ENCODE results near the gene MYO3B. TPM values are rescaled to one million over a fixed set of nuclear protein-coding genes. Genes with fewer than 3 reads are reported as not detected.
"Not testable (repeated sequence)": the region's sequence is repeated elsewhere in the genome, so short reads cannot be mapped to it uniquely, and the experiment has no call there.

MYO3B gene
- polyA plus RNA-seq, 5 donors = 2.3 to 3.8 (median 3.1) TPM

DNA sequence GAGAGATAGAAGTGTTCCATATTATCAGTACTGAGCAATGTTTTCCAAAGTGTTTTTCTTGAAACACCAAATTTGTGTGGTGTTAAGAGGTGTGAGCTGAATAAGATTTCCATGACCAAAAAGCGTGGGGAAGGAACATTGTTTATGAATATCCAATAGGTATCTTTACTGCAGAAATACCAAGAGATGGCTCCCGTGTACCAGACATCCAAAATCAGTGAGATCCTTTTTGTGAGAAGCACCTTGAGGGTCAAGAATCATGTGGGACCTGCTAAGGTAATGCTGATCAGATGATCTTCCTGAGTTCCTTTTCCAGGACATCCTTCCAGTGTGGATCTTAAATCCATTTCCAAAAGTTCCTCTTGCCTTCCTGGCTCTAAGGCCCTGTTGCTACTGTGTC is 246.0 kb downstream of the MYO3B start:
- no peak for DNase-seq

DNA sequence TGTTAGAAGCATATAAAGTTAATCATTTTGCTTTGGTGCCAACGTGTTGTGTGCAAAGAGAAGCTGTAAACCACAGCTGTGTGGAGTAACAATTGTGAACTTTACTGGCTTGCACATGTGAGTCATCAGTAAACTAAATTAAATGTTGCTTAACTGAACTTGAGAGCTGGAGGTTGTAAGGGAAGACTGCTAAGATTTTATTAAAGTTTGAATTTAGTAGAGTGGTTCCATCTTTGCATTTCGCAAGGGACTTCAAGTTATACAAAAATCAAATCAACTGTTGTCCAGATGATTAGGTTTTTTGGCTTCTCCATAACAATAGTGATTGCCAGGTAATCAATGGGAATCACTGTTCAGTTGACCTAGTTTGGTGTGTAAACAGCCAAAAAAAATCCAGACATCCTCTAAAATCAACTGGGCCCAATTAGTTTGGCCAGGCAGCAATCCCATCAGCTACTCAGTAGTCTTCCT is 247.4 kb downstream of the MYO3B start:
- peak; percentile 55 for DNase-seq

DNA sequence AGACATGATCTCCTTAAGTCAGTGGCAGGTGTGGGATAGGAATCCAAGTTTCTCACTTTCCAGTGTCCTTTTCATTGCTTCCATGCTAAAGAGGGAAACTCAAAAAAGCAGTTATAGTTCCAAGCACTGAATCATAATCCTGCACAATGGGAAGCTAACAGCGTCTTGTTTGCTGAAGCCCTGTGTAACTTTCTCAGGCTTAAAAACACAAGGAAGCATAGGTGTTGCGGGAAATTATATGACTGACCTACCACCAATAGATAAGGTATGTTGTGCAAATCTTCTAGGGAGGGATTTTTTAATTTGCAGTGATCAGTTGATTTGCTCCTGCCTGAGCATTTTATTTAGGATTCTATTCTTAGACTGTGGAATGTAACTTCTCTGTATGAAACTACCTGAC is 250.9 kb downstream of the MYO3B start:
- no peak for DNase-seq

DNA sequence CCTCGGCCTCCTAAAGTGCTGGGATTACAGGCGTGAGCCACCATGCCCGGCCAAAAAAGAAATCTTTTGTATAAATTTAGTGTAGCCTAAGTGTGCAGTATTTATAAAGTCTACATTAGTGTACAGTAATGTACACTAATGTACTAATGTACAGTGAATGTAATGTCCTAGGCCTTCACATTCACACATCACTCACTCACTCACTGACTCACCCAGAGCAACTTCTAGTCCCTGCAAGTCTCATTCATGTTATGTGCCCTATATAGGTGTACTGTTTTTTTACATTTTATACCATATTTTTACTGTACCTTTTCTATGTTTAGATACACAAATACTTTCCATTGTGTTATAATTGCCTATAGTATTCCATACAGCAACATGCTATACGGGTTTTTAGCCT is 254.9 kb downstream of the MYO3B start:
- no peak for DNase-seq

DNA sequence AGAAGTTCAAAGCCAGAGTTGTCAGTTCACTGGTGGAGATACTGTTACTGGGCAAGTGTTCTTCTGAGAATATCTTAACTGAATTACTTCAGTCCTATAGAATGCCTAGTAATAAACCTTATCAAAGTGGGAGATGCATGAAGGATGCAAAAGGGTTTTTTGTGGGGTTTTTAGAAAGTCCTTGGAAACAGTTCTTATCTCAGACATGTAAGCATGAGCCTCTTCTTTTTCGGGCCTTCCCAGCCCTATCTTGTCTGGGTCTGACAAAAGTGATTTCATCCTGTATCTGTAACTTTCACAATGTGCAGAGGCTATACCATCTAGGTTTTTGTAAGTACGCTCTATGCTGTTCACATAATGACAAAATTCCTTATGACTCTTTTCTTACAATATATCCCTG is 255.5 kb downstream of the MYO3B start:
- DNase-seq = no peak

DNA sequence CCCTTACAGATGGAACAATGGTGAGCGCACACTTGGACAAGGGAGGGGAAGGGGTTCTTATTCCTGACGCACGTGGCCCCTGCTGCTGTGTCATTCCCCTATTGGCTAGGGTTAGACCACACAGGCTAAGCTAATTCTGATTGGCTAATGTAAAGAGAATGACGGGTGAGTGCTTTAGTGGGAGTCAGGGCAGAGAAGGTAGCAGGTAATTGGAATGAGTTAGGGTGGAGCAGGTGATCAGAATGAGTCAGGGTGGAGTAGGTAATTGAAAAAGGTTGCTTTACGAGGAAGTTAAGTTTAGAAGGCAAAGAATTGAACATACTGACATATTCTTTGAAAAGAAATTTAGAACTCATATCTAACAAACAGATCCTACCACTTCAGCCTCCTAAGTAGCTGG is 256.4 kb downstream of the MYO3B start:
- not testable (repeated sequence) for DNase-seq

DNA sequence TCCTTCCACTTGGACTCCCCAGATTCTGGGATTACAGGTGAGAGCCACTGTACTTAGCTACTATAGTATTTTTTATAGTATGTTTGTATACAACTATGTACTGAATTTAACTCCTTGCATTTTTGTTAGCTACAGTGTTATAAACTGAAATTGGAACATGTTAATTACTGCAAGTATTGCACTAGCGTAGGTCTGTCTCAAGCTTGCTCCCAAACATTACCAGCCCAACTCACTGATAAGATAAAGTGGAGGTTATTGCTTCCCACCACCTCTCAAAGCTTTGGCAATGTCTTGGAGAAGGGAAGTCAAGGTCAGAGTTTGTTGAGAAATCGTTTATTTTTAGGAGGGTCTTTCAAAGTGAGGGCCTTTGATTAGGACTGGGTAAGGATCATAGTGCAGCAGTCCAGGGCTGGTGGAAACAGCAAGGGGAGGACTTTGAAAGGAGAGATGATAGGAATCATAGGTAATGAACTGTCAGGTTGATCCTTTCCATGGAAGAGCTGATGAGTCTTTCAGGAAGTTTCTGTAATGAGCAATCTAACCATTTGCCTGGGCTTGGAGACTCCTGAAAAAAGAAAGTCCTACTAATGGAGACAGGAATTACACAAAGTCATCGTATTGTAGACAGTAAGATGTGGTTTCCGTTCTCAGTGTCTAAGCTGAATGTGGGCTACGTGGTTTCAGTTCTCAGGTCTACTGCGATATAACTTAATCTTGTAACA is 257.1 kb downstream of the MYO3B start:
- DNase-seq = no peak

DNA sequence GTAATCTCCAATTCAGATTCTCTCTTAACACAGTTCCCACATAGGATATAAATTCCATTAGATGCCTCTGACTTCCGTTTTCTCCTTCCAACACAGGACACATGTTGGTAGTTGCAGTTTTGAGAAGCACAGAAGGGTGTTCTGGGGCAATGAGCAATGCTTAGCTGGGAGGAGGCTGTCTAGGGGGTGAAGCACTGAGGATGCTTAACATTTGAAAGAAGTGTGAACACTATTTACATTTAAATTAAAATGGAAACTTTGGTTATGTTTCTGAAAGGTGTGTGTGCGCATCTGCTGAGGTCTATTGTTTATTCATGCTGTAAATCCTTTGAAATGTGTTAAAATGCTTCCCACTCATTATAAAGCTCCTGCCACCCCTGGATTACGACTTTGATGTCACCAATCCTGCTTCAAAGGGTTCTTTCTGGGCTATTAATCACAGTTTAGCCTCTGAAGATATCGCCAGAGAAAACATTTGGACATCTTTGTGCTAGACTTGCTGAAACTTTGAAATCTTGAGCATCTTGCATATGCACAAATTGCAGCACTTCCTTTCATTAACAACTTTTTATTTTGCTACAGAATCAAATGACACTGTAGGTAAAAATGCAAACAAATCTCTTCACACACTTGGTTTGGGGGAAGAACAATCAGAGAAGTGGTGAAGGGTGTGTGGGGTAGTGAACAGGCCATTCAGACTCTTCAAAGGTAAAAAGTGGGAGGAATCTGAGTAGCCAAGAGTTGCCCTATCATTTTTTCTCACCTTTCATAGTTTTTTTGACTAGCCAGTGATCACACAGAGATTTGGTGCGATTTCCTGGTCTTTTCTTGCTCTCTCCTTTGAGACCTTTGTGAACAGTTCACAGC is 258.4 kb downstream of the MYO3B start:
- DNase-seq = no peak

DNA sequence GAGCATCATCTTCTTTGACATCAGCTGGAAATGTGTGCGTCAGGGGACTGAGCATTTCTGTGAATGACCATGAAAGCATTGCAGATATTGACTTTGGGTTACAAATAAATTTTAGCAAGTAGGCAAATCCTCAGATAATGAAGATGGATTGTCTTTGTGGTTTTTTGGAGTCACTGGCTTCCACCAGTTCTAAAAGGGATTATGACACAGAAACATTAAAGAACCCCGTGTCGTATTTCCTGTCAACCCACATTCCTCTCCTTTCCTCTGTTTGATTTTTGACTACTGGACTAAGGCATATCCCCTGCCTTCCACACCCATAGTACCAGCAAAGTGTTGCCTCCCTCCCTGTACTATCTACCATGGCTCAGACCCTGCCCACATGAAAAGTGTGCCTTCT is 268.1 kb downstream of the MYO3B start:
- no peak for DNase-seq

DNA sequence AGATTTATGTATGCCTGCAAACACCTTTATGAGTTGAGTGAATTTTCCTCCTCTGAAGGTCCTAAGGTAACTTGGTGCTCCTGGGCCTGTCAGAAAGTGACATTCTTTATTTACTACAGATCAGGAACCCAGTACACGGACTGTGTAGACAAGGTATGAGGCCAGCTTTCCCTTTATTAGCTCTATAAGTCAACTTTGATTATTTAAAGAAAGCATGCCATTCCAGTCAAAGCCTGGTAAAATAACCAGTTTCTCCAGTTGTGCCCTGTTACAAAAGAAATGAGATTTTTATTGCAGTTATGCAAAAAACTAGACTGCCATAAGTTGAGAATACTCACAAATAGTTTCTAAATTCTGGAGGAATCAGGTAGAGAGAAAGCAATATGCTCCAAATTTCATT is 271.1 kb downstream of the MYO3B start:
- no peak for DNase-seq

DNA sequence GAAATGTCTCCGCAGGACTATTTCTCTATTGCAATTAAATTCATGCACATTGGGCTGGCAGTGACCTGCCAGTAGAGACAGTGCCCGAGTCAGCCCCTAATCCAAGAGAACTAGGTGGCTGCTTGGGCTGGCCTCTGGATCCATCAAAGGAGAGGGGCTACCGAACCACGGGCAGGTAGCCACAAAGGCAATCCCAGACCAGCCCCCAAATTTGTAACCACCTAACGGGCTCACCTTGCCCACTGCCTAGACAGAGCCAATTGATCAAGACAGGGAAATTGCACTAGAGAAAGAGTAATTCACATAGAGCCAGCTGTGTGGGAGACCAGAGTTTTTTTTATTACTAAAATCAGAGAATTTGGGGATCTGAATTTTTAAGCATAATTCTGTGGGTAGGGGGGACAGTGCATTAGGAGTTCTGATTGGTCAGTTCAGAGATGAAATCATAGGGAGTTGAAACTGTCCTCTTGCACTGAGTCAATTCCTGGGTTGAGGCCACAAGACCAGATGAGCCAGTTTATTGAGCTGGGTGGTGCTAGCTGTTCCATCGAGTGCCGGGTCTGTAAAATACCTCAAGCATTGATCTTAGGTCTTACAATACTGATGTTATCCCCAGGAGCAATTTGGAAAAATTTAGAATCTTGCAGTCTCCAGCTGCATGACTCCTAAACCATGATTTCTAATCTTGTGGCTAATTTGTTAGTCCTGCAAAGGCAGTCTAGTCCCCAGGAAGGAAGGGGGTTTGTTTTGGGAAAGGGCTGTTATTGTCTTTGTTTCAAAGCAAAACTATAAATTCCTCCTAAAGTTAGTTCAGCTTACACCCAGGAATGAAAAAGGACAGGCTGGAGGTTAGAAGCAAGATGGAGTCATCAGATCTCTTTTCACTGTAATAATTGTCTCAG is 276.8 kb downstream of the MYO3B start:
- DNase-seq = no peak

DNA sequence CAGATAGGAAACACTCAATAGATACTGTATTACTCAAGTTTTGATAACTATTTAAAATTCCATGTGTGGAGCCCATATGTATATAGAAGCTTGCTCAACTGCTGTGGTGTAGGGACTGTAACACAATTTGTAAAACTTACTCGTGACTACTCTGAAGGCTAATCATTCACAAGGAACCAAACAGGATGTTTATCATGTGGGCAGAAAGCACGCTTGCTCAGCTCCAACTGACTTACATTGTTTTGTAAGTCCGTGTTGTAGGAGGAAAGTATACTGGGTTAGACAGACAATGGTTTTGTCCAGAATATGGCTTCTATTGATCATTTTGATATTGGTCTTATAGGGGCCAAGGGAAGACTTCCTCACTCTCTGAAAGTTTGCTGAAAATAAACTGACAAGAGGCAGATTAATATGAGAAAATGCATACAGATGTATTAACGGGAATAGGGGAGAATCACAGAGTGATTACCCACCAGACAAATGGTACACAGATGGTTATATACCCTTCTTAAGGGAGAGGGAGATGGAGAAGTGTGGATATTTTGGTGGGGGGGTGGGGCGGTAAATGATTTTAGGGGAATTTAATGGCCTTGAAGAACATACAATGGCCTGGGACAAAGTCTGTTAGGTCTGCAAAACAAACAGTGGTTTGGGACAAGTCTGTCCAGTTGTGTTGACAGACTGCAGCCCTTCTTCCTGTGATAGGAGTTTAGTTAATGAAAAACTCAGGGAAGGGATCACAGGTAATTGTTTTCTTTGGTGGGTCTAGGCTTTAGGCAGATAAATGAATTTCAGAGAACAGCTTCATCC is 277.9 kb downstream of the MYO3B start:
- DNase-seq = no peak

DNA sequence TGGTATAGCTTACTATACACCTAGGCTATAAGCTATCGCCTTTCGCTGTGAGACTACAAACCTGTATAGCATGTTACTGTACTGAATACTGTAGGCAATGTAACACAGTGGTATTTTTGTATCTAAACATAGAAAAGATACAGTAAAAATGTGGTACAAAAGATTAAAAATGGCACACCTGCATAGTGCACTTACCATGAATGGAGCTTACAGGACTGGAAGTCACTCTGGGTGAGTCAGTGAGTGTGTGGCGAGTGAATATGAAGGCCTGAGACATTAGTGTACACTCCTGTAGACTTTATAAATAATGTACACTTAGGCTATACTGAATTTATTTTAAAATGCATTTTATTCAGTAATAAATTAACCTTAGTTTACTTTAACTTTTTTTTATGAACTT is 279.0 kb downstream of the MYO3B start:
- no peak for DNase-seq

DNA sequence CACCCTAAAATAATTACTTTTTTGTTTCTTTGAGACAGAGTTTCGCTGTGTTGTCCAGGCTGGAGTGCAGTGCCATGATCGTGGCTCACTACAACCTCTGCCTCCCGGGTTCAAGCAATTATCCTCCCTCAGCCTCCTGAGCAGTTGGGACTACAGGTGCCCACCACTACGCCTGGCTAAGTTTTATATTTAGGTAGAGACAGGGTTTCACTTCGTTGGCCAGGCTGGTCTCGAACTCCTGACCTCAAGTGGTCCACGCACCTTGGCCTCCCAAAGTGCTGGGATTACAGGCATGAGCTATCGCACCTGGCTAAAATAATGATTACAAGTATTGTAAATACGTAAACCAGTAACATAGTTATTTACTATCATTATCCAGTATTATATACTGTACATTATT is 279.8 kb downstream of the MYO3B start:
- DNase-seq = no peak

DNA sequence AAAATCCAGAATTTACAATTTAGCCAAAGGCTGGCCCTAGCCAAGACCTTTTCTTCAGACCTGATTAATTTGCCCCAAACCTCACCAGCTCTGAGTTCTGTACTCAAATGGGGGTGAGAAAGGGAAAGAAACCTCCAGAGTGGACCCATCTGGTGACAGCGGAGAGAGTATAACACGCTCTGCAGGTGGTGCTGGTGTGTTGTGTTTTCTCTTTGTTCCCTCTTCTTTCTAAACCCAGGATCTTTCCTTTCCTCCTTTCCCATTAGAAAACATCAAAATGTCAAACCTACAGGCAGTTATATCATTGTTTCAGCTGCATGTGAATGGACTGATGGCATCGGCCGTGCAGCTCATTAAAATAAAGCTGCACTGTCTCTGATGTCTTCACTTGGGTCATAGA is 283.9 kb downstream of the MYO3B start:
- peak in 1 of 2 donors; percentile 17 for DNase-seq

DNA sequence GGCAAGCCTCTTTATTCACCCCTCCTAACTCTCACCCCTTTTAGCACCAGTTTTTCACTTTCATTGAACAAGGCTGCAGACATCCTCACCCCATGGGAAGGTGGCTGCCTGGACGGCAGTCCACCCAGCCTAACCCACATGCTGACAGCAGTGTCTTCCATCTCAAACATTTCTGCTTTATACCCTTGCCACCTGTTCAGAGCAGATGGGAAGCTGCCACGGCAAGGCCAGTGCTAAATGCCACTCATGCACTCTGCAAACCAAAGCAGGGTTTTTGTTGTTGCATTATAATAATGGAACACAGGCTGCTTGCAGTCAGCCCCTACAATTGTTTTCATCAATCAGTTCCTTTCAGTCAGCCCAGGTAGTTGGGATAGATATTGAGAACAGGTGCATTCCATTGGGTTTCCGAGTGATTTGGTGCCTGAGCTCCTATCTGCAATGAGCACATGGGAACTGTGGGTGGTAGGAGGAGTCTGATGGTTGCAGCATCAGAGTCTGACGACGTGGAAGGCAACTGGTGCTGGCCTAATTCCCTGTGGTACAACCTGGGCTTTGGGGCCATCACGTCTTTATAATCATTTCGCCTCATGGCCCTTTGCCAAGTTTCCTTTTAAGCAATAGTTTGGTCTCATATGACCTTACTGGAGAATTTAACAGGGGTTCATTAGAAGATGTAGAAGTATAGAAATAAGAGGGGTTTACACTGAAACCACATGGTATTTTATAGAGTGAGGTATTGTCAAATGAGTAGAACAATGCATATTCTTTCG is 284.7 kb downstream of the MYO3B start:
- DNase-seq = no peak

DNA sequence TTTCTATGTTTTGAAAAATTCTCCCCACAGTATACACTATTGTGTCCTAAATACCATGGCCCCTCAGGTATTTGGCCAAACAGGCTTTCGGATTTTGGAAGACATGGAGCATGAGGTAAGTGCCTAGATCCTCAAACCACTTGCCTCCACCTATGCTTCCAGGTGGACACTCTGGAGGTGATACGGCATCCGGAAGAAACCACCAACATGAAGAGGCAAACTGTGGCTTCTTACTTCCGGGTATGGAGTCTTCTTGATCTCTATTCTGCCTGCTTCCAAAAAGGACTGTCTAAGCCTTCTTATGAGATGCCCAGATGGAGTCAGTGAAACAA is 285.2 kb downstream of the MYO3B start:
- no peak for DNase-seq

DNA sequence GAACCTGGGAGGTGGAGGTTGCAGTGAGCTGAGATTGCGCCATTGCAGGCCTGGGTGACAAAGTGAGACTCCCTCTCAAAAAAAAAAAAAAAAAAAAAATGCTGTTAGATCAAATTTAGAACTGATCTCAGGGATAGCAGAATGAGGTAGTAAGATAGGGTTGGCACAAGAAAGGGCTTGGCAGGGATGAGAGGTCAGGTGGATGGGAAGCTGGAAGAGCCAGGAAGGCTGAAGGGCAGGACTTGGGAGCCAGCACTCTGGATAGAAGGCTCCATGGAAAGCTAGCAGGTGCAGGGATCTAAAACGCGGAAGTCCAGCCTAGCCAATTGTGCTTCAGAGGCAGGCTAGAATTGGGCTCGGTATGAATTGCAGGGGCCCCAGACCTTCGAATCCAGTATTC is 286.3 kb downstream of the MYO3B start:
- no peak for DNase-seq

DNA sequence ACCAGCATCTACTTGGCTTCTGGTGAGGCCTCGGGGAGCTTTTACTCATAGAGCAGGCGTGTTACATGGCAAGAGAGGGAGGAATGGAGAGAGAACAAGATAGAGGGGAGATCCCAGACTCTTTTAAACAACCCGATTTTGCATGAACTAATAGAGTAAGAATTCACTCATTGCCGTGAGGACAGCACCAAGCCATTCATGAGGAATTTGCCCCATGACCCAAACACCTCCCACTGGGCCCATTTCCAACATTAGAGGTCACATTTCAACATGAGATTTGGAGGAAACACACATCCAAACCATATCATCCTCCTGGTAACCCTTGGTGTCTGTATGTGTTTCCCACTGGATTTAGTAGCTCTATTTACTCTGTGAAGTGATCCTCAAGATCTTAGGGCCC is 287.3 kb downstream of the MYO3B start:
- no peak for DNase-seq

DNA sequence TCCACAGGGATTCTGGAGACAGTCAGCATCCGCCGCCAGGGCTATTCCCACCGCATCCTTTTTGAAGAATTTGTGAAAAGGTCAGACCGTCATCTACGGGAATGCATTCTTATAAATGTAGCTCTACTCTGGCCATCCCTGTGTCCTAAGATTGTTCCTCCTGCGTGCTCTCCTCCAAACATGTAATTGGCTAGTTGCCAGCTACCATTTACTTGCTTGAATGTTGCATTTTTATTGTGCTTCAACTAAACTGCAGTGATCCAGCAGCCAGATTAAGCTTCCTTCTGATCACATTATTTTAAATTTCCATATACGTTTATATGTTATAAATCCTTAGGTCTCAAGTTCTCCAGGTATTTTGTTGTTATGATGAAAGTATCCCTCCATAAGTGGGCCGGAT is 288.7 kb downstream of the MYO3B start:
- DNase-seq = no peak
